Eye (tissue), 1 donor: ENCODE data around the gene GTPBP2.

Source experiments
- DNase-seq: peaks from one replicate; pipeline ENCODE4 v3.0.0-alpha.2; 2015

GTPBP2 gene

DNA sequence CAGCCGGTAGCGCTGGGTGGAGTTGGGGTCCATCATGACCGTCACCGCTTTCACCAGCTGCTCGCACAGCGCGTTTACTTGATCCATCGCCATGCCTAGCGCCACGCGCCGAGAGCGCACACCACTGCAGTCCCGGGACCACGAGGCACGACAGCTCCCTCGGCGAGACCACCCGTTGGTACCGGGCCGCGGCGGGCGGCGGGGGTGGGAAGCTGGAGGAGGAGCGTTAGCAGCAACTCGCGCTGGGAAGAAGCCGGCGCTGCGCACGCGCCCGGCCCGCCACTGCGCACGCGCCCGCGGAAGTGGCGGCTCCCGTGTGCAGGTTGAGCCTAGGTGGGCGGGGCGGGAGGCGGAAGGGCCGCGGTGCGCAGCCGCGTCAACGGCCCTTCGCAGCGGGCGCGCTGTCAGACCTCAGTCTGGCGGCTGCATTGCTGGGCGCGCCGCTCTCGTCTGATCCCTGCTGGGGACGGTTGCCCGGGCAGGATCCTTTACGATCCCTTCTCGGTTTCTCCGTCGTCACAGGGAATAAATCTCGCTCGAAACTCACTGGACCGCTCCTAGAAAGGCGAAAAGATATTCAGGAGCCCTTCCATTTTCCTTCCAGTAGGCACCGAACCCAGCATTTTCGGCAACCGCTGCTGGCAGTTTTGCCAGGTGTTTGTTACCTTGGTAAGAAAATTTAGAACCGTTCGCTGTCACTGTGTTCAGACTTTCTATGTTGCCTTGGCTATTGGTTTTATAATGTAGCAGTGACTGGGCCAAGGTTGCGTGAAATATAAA is 53.1 kb downstream of the GTPBP2 start, which contains the start of the genes POLH and XPO5:
POLH (plus strand) TSS at position 414 of the 780 bp plus-strand sequence. CDS start 6,135 bp downstream, outside the sequence.
XPO5 (minus strand) TSS at position 267 of the 780 bp plus-strand sequence; CDS start at position 93, 174 bp downstream.
- DNase-seq: peak; percentile 95

DNA sequence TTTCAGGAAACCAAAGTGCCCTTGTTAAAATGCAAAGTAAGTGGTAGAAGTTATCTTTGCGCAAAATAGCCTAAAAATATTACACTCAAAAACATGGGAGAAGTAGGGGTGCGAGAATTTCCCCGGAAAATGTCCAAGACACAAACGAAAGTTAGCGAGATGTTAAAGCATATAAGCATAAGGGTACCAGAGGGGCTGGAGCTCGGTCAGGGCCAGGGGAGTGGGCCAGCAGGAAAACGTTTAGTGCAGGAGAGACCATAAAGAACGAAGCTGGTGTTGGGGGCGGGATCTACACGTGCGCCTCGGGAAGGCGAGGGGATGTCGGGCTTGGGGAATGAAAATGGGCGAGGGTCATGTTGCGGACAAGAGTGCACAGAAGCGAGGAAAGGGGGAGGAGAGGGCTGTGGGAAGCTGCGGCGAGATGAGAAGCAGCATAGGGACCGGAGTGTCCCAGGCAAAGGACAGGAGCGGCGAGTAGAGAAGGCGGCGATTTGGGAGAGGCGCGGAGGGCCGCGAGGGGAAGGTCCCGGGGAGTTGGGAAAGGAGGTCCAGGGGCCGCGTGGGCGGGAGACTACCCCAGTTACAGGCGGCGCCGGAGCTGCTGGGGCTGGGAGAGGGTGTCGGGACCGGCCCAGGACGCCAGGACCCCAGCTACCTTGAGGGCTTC is 53.8 kb downstream of the GTPBP2 start:
- peak; percentile 72 for DNase-seq

DNA sequence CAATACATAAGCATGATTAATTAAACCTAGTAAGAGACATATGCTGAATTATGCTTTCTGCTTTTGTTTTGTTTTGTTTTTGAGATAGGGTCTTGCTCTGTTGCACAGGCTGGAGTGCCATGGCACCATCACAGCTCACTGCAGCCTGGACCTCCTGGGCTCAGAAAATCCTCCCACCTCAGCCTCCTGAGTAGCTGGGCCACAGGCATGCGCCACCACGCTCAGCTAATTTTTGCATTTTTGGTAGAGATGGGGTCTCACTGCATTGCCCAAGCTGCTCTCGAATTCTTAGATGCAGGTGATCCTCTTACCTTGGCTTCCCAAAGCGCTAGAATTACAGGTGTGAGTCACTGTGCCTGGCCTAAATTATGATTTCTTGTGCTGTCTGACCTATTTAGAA is 57.0 kb downstream of the GTPBP2 start:
- no peak for DNase-seq

DNA sequence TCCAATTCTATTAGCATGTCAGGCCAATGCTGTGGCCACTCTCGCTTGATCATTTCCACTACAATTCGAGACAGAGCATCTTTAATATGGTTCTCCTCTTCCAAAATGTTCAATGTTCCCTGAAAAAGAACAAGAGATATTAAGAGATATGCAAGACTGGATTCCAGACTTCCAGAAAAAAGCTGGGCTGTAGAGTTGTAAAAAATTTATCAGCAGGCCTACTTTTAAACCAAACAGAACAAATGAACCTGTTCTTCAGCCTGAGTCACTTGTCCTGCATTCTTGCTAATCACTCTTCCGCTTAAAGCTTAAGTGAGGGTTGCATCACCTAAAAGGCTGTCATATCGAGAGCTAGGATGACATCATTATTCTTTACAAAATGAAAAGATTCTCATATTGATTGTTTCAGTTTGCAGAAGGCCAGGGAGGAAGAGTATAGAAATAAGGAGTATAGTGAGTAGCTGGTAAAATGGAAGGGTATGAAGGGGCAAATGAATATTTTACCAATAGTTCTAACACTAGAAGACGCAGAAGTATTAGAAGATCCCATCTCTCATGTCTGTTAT is 58.1 kb downstream of the GTPBP2 start:
- no peak for DNase-seq
